Measurements from ENCODE around the gene MED15. TPM values are rescaled to one million over a fixed set of nuclear protein-coding genes. Genes with fewer than 3 reads are reported as not detected.

MED15 gene
- total and polyA plus RNA-seq, 2 of the 8 experiments (the other 6 are each of a cell fraction or from before 2014, with no cell fraction given) = 28.3 to 57.1 TPM

- TF ChIP-seq, protein P1, sequence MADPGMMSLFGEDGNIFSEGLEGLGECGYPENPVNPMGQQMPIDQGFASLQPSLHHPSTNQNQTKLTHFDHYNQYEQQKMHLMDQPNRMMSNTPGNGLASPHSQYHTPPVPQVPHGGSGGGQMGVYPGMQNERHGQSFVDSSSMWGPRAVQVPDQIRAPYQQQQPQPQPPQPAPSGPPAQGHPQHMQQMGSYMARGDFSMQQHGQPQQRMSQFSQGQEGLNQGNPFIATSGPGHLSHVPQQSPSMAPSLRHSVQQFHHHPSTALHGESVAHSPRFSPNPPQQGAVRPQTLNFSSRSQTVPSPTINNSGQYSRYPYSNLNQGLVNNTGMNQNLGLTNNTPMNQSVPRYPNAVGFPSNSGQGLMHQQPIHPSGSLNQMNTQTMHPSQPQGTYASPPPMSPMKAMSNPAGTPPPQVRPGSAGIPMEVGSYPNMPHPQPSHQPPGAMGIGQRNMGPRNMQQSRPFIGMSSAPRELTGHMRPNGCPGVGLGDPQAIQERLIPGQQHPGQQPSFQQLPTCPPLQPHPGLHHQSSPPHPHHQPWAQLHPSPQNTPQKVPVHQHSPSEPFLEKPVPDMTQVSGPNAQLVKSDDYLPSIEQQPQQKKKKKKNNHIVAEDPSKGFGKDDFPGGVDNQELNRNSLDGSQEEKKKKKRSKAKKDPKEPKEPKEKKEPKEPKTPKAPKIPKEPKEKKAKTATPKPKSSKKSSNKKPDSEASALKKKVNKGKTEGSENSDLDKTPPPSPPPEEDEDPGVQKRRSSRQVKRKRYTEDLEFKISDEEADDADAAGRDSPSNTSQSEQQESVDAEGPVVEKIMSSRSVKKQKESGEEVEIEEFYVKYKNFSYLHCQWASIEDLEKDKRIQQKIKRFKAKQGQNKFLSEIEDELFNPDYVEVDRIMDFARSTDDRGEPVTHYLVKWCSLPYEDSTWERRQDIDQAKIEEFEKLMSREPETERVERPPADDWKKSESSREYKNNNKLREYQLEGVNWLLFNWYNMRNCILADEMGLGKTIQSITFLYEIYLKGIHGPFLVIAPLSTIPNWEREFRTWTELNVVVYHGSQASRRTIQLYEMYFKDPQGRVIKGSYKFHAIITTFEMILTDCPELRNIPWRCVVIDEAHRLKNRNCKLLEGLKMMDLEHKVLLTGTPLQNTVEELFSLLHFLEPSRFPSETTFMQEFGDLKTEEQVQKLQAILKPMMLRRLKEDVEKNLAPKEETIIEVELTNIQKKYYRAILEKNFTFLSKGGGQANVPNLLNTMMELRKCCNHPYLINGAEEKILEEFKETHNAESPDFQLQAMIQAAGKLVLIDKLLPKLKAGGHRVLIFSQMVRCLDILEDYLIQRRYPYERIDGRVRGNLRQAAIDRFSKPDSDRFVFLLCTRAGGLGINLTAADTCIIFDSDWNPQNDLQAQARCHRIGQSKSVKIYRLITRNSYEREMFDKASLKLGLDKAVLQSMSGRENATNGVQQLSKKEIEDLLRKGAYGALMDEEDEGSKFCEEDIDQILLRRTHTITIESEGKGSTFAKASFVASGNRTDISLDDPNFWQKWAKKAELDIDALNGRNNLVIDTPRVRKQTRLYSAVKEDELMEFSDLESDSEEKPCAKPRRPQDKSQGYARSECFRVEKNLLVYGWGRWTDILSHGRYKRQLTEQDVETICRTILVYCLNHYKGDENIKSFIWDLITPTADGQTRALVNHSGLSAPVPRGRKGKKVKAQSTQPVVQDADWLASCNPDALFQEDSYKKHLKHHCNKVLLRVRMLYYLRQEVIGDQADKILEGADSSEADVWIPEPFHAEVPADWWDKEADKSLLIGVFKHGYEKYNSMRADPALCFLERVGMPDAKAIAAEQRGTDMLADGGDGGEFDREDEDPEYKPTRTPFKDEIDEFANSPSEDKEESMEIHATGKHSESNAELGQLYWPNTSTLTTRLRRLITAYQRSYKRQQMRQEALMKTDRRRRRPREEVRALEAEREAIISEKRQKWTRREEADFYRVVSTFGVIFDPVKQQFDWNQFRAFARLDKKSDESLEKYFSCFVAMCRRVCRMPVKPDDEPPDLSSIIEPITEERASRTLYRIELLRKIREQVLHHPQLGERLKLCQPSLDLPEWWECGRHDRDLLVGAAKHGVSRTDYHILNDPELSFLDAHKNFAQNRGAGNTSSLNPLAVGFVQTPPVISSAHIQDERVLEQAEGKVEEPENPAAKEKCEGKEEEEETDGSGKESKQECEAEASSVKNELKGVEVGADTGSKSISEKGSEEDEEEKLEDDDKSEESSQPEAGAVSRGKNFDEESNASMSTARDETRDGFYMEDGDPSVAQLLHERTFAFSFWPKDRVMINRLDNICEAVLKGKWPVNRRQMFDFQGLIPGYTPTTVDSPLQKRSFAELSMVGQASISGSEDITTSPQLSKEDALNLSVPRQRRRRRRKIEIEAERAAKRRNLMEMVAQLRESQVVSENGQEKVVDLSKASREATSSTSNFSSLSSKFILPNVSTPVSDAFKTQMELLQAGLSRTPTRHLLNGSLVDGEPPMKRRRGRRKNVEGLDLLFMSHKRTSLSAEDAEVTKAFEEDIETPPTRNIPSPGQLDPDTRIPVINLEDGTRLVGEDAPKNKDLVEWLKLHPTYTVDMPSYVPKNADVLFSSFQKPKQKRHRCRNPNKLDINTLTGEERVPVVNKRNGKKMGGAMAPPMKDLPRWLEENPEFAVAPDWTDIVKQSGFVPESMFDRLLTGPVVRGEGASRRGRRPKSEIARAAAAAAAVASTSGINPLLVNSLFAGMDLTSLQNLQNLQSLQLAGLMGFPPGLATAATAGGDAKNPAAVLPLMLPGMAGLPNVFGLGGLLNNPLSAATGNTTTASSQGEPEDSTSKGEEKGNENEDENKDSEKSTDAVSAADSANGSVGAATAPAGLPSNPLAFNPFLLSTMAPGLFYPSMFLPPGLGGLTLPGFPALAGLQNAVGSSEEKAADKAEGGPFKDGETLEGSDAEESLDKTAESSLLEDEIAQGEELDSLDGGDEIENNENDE (IDR thresholded peaks at IDR 0.05; ENCODE audit: insufficient replicate concordance, low read length) = no peak
- TF ChIP-seq MAFK (IDR thresholded peaks at IDR 0.05; ENCODE audit: low read depth, low read length) (no peak), TBP (IDR thresholded peaks at IDR 0.05; ENCODE audit: low read depth, low read length) (no peak), POU5F1 (IDR thresholded peaks at IDR 0.05; ENCODE audit: low read depth, low read length) (no peak), GABPA (IDR thresholded peaks at IDR 0.05; ENCODE audit: borderline replicate concordance, insufficient read depth, low read length) (no peak)
- TF ChIP-seq, protein P2, sequence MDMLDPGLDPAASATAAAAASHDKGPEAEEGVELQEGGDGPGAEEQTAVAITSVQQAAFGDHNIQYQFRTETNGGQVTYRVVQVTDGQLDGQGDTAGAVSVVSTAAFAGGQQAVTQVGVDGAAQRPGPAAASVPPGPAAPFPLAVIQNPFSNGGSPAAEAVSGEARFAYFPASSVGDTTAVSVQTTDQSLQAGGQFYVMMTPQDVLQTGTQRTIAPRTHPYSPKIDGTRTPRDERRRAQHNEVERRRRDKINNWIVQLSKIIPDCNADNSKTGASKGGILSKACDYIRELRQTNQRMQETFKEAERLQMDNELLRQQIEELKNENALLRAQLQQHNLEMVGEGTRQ (IDR thresholded peaks at IDR 0.05; ENCODE audit: low read length) = no peak
- TF ChIP-seq, protein P3, sequence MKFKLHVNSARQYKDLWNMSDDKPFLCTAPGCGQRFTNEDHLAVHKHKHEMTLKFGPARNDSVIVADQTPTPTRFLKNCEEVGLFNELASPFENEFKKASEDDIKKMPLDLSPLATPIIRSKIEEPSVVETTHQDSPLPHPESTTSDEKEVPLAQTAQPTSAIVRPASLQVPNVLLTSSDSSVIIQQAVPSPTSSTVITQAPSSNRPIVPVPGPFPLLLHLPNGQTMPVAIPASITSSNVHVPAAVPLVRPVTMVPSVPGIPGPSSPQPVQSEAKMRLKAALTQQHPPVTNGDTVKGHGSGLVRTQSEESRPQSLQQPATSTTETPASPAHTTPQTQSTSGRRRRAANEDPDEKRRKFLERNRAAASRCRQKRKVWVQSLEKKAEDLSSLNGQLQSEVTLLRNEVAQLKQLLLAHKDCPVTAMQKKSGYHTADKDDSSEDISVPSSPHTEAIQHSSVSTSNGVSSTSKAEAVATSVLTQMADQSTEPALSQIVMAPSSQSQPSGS (IDR thresholded peaks at IDR 0.05; ENCODE audit: low read length) = no peak
- TF ChIP-seq, protein P4, sequence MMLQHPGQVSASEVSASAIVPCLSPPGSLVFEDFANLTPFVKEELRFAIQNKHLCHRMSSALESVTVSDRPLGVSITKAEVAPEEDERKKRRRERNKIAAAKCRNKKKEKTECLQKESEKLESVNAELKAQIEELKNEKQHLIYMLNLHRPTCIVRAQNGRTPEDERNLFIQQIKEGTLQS (IDR thresholded peaks at IDR 0.05; ENCODE audit: insufficient read depth, low read depth, low read length) = no peak
These were observed 47.5 kb upstream of the MED15 start (continued) for GRCh38 chr22:20459862-20460261.

Measured in H1 (cell line).